Measurements from ENCODE around the gene ERVK3-1. TPM values are rescaled to one million over a fixed set of nuclear protein-coding genes. Genes with fewer than 3 reads are reported as not detected.

ERVK3-1 gene
- total and polyA plus RNA-seq, 2 of the 8 experiments (the other 6 are each of a cell fraction or from before 2014, with no cell fraction given): 29.9 to 31.5 TPM

- Histone ChIP-seq H3K4ac (replicated peaks; ENCODE audit: insufficient read length, low read depth, low read length) (no peak within 1 kb of the TSS), H2AFZ (ENCODE audit: low read length) (no peak within 1 kb of the TSS), H4K8ac (ENCODE audit: extremely low read depth, insufficient read depth, low read length) (0 out of 2 replicates have a peak within 1 kb of the TSS, but pooled peaks have one; percentile 16), H3K56ac (replicated peaks; ENCODE audit: insufficient read length, low read depth, low read length) (no peak within 1 kb of the TSS), H3K79me1 (ENCODE audit: low read depth, low read length) (no peaks in the 10 kb centered on the region), H3K23ac (ENCODE audit: insufficient read length) (no peak within 1 kb of the TSS), H3K27me3 (replicated peaks in 1 of 4; ENCODE audit: control insufficient read depth in 3 of 4, extremely low read depth in 1 of 4, insufficient read depth in 3 of 4, low read length in 3 of 4) (no peaks in the 10 kb centered on the region), H3K18ac (ENCODE audit: extremely low read depth, low read length) (no peak within 1 kb of the TSS), H3K4me1 (replicated peaks in 1 of 4; ENCODE audit: control insufficient read depth in 3 of 4, insufficient read depth in 4 of 4, low read length in 3 of 4) (peaks cover 0 to 6% (median 0%) of the 10 kb centered on the region in 4 experiments; a peak in 1 of 7 replicates), H2BK120ac (replicated peaks; ENCODE audit: low read depth, low read length) (no peak within 1 kb of the TSS), H2AK5ac (ENCODE audit: low read depth, low read length) (no peak within 1 kb of the TSS), H3K79me2 (ENCODE audit: control insufficient read depth in 1 of 2, insufficient read depth in 2 of 2, low read length in 2 of 2) (no peaks in the 10 kb centered on the region), H3K4me2 (ENCODE audit: insufficient read depth in 1 of 2, low read depth in 2 of 2, low read length in 2 of 2) (no peak within 1 kb of the TSS), H4K20me1 (replicated peaks in 1 of 2; ENCODE audit: control insufficient read depth in 1 of 2, insufficient read depth in 2 of 2, low read length in 2 of 2) (peaks cover 0 to 3% of the 10 kb centered on the region in 2 experiments), H3K9me3 (ENCODE audit: insufficient read depth in 2 of 2, low read depth in 1 of 2, low read length in 1 of 2) (no peaks in the 10 kb centered on the region), H2BK12ac (ENCODE audit: low read depth, low read length) (no peak within 1 kb of the TSS), H3K4me3 (ENCODE audit: extremely low read depth in 1 of 4, insufficient read depth in 2 of 4, low read depth in 3 of 4, low read length in 4 of 4) (no peak within 1 kb of the TSS), H4K5ac (ENCODE audit: insufficient read length, low read depth, low read length) (no peak within 1 kb of the TSS), H2BK20ac (ENCODE audit: low read length) (no peak within 1 kb of the TSS), H3K36me3 (ENCODE audit: control insufficient read depth in 2 of 4, insufficient read depth in 4 of 4, low read length in 3 of 4) (no peaks in the 10 kb centered on the region), H2BK15ac (ENCODE audit: low read length) (no peak within 1 kb of the TSS), H2BK5ac (ENCODE audit: low read depth, low read length) (no peak within 1 kb of the TSS), H3K9ac (replicated peaks in 1 of 4; ENCODE audit: extremely low read depth in 1 of 4, low read depth in 3 of 4, low read length in 3 of 4) (no peak within 1 kb of the TSS), H4K91ac (replicated peaks; ENCODE audit: insufficient read length, low read length) (no peak within 1 kb of the TSS), H3K27ac (ENCODE audit: low read depth, low read length) (no peak within 1 kb of the TSS), H3K23me2 (ENCODE audit: low read depth, low read length) (no peaks in the 10 kb centered on the region), H3K14ac (ENCODE audit: insufficient read length) (no peak within 1 kb of the TSS)
- TF ChIP-seq BACH1 (IDR thresholded peaks at IDR 0.05; ENCODE audit: low read length) (no peak), SIX5 (IDR thresholded peaks at IDR 0.05; ENCODE audit: low read depth, low read length) (no peak), EGR1 (IDR thresholded peaks at IDR 0.05; ENCODE audit: borderline replicate concordance, low read depth, low read length) (no peak)
- DNase-seq (ENCODE audit: low read depth in 1 of 2, low spot score in 2 of 2): no peak
- CTCF ChIA-PET (ENCODE audit: partially characterized antibody): interaction anchor here (0.8 to 2.9 kb wide), 4 partner anchors 14 to 161 kb away, joined by 3 to 14 read pairs (median 6); no protein-coding TSS in a partner anchor
- no peak for FAIRE-seq
- 92% methylated on average over 24 of the region's 26 CpGs; no CpG with 5 or more reads in 1 of the 2 experiments for WGBS, 2 experiments (ENCODE audit: extremely low coverage in 1 of 2, insufficient coverage in 1 of 2, insufficient read length in 1 of 2, insufficient replicate concordance in 2 of 2, low coverage in 1 of 2, low lambda C conversion rate in 2 of 2, missing lambda C conversion rate in 1 of 2)
- POLR2A ChIA-PET (ENCODE audit: partially characterized antibody): interaction anchor here (2.5 to 11.4 kb wide), 2 partner anchors 9 to 42 kb away, joined by 9 to 102 read pairs; partner anchors contain the start of genes RNF225 and ZNF497
Observed at GRCh38 chr19:58352760-58353671, 47.8 kb downstream of the ERVK3-1 start, which contains the start of gene A1BG. Gene A1BG, minus strand, starts transcription at chr19:58353492. Its CDS starts 55 bp downstream, at chr19:58353437.
